Measurements from ENCODE around the gene ANGPTL7.

- TF ChIP-seq CTCF (IDR thresholded peaks at IDR 0.05) (no peak), POLR2A (IDR thresholded peaks at IDR 0.05) (no peak)
Measured at GRCh38 chr1:11187000-11187399, 2.2 kb upstream of the ANGPTL7 start.
